KOPT-K1 (cell line): ENCODE measurements around the gene PDE2A.

Experiments used
- H3K27ac ChIP-seq: fragments of 200-600 bp; sonication (generic); 2 replicates; pipeline ENCODE4 v1.5.1; 2016; ENCODE audit warnings: antibody characterized with exemption, mild to moderate bottlenecking, low read depth, low read length; ENCODE audit not compliant: poor library complexity, severe bottlenecking
- H3K36me3 ChIP-seq: fragments of 200-600 bp; sonication (generic); 2 replicates; pipeline ENCODE4 v1.5.1; 2017; ENCODE audit warnings: antibody characterized with exemption, mild to moderate bottlenecking, low read length, moderate library complexity; ENCODE audit not compliant: insufficient read depth
- H3K9me3 ChIP-seq: fragments of 200-600 bp; sonication (generic); 2 replicates; pipeline ENCODE4 v1.5.1; 2017; ENCODE audit warnings: antibody characterized with exemption, low read length, mild to moderate bottlenecking; ENCODE audit not compliant: insufficient read depth, poor library complexity, severe bottlenecking

PDE2A gene

GRCh38 chr11:72673943-72674828 lies at the start of gene PDE2A:
Gene PDE2A (minus strand): TSS chr11:72674422. CDS start chr11:72674207, 215 bp downstream.
- no peaks in the 10 kb centered on the region for H3K9me3 ChIP-seq
- no peak within 1 kb of the TSS for H3K27ac ChIP-seq
- H3K36me3 ChIP-seq: no peaks in the 10 kb centered on the region

GRCh38 chr11:72723508-72723907 lies 49.3 kb upstream of the PDE2A start:
- Histone ChIP-seq H3K9me3 (no peaks in the 10 kb centered on the region), H3K27ac (no peak overlapping the region), H3K36me3 (peaks cover 16% of the 10 kb centered on the region; the same call in 1 of the 2 replicates)

DNA sequence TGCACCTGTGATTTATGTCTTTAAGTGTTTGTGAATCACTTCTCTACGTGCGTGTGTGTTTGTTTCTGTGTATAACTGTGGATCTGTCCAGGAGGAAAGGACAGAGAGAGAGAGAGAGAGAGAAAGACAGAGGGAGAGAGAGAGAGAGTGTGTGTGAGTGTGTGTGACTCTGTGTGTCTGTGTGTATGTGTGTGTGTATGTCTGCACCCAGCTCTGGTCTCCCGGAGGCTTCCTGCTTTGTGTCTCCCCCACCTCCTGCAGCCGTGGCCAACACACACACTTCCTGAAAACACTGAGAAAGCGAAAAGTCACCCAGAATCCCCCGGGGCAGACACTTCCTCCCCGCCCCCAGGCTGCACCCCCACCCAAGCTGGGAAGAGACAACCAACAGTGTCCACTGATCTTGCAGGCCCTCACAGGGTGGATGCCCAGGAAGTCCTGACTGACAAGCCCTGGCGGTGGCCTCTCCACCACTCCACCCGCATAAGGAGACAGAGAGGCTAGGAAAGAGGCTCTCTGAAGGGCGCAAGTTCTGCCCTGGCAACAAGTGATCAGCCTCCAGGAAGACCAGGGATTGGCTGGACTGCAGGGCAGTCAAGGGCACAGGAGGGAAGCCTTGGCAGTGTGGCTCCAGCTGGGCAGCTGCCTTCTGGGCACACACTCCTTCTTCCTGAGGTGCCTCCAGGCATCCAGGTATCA lies 48.0 kb upstream of the PDE2A start:
- Histone ChIP-seq H3K36me3 (peaks cover 28% of the 10 kb centered on the region; the same call in 1 of the 2 replicates), H3K27ac (peak overlapping the region; percentile 85), H3K9me3 (no peaks in the 10 kb centered on the region)

- peak overlapping the region; percentile 85 for H3K27ac ChIP-seq
- H3K36me3 ChIP-seq: peaks cover 33% of the 10 kb centered on the region; the same call in 1 of the 2 replicates
- no peaks in the 10 kb centered on the region for H3K9me3 ChIP-seq
Measured at GRCh38 chr11:72721689-72722049, 47.4 kb upstream of the PDE2A start.

DNA sequence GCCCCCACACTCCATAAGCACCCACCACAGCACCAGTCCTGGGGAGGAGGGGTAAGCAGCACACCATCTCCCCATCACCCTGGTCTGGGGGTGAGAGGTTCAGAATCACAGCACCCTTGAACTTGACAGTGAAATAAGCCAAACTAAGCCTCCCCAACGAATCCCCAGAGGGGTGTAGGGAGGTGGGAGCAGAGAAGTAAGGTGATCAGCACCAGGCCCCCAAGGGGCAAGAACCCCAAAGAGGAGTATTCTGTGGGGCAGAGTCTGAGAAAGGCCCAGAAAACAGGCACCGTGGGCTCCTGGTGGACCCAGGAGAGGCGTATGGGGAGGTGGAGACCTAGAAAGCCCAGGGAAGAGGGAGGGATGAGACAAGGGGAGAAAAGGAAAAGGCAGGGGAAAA lies 47.1 kb upstream of the PDE2A start:
- Histone ChIP-seq H3K9me3 (no peaks in the 10 kb centered on the region), H3K27ac (peak overlapping the region; percentile 85), H3K36me3 (peaks cover 36% of the 10 kb centered on the region; the same call in 1 of the 2 replicates)

DNA sequence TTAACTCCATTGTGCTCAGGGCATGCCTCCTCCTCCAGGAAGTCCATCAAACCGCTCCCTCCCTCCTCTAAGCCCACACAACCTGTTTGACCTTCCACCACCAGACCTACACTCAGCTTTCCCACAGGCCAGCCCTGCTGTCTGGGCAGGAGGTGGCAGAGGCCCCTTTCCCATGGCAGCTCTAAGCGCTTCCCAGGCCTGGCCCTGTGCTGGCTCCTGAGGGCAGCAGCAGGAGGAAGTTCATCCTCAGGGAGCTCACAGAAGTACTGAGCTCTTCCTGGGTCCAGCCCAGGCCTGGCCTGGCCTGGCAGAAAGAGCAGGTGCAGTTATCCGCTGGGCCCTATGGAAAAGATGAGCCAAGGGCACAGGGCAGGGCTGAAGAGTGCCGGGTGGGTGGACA lies 46.6 kb upstream of the PDE2A start:
- Histone ChIP-seq H3K27ac (peak overlapping the region; percentile 85), H3K36me3 (peaks cover 34% of the 10 kb centered on the region; the same call in 1 of the 2 replicates), H3K9me3 (no peaks in the 10 kb centered on the region)

GRCh38 chr11:72720047-72720446 lies 45.8 kb upstream of the PDE2A start:
- Histone ChIP-seq H3K36me3 (peaks cover 33% of the 10 kb centered on the region; the same call in 1 of the 2 replicates), H3K9me3 (no peaks in the 10 kb centered on the region), H3K27ac (peak overlapping the region; percentile 85)

GRCh38 chr11:72719551-72719950 lies 45.3 kb upstream of the PDE2A start:
- H3K27ac ChIP-seq: no peak overlapping the region
- no peaks in the 10 kb centered on the region for H3K9me3 ChIP-seq
- H3K36me3 ChIP-seq: peaks cover 33% of the 10 kb centered on the region; the same call in 1 of the 2 replicates

- no peaks in the 10 kb centered on the region for H3K9me3 ChIP-seq
- peaks cover 33% of the 10 kb centered on the region; the same call in 1 of the 2 replicates for H3K36me3 ChIP-seq
- no peak overlapping the region for H3K27ac ChIP-seq
Measured at GRCh38 chr11:72719144-72719543, 44.9 kb upstream of the PDE2A start.

GRCh38 chr11:72718101-72718501 lies 43.9 kb upstream of the PDE2A start:
- Histone ChIP-seq H3K36me3 (peaks cover 32% of the 10 kb centered on the region; the same call in 1 of the 2 replicates), H3K27ac (no peak overlapping the region), H3K9me3 (no peaks in the 10 kb centered on the region)

DNA sequence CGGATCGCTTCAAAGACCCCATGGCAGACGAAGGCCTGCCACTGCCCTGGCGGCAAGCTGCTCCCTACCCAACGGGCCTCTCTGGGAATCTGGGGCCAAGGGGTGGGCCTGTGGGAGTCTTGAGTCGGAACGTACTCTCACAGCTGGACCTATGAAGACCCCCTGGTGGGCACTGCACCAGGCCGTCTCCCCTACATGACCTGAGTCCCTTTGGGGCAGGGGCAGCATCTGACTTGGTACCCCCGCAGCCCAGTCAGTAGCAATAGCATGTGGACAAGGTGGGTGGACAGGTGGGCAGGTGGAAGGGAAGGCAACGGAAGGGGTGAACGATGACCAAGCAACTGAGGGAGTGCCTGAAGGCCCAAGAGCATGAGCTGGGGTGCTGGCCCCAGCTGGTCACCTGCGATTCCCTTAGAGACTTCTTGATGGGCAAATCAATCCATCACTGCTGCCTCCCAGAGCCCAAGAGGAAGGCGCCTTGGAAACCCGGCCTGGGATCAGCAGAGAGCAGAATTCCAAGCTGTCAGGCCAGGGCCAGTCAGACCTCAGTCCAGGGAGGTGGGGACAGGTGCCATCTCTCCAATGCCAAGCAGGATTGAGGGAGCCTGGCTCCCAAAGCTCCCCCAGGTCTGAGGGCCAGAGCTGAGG lies 42.7 kb upstream of the PDE2A start:
- Histone ChIP-seq H3K36me3 (peaks cover 44% of the 10 kb centered on the region; the same call in 1 of the 2 replicates), H3K27ac (no peak overlapping the region), H3K9me3 (no peaks in the 10 kb centered on the region)

DNA sequence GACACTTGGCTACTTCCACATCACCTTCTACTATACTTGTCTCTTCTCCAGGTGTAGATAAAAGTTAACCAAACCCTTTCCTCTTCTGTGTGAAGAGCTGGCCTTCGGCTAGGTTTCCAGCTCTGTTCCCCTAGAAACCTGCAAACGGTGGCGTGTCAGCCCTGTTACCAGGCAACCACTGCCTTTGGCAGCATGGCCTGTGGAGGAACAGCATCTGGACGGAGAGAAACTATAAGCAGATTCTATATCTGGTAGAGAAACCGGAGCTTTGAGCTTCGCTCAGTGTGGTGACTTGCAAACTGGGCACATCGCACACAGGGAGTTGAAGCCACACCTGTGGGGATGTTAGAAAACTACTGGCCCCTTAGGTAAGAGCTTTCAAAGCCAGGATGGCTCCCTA lies 42.1 kb upstream of the PDE2A start:
- Histone ChIP-seq H3K27ac (no peak overlapping the region), H3K36me3 (peaks cover 50% of the 10 kb centered on the region), H3K9me3 (no peaks in the 10 kb centered on the region)

DNA sequence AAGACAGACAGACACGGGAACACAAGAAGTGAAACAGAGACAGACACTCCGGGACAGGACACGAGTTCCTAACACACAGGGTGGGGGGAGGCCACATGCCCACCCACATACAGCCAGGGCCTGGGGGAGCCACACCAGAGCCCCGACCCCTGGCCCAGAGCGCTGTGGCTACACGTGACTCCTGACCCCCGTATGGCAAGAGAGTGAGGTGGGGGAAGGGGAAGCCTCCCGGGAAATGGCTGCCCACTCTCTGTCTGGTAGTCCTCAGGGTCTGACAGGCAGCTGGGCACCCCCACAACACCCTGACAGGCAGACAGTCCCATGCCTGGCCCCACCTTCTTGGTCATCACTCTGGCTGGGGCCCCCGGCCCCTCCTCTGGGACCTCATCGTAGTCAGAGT lies 38.6 kb upstream of the PDE2A start:
- Histone ChIP-seq H3K36me3 (peaks cover 73% of the 10 kb centered on the region), H3K27ac (no peak overlapping the region), H3K9me3 (no peaks in the 10 kb centered on the region)

- Histone ChIP-seq H3K9me3 (no peaks in the 10 kb centered on the region), H3K27ac (no peak overlapping the region), H3K36me3 (peaks cover 73% of the 10 kb centered on the region)
Measured at GRCh38 chr11:72712168-72712751, 38.0 kb upstream of the PDE2A start.

- Histone ChIP-seq H3K36me3 (peaks cover 74% of the 10 kb centered on the region), H3K27ac (no peak overlapping the region), H3K9me3 (no peaks in the 10 kb centered on the region)
Measured at GRCh38 chr11:72711141-72711540, 36.9 kb upstream of the PDE2A start.
